Common myeloid progenitor, CD34-positive (primary cell): ENCODE measurements around the gene INTS2.

Source experiments
- CTCF ChIA-PET: fragments of 350-600 bp; sonication (Branson Sonifier 250); formaldehyde crosslinking; loops from one replicate; lab custom pipeline; 2021; ENCODE audit warnings: antibody characterized with exemption; lab: Charles Lee
- POLR2A ChIA-PET: fragments of 350-600 bp; sonication (Branson Sonifier 250); formaldehyde crosslinking; loops from one replicate; lab custom pipeline; 2021; ENCODE audit warnings: antibody characterized with exemption; lab: Charles Lee
- DNase-seq, 3 donors: peaks; one replicate each; pipeline versions ENCODE4 v3.0.0 to v3.0.0-alpha.2; 2013
- H3K27ac ChIP-seq, 2 experiments: 1 replicate in 1 of 2; 2 replicates in 1 of 2; pipeline ENCODE4 v1.7.0; 2013; ENCODE audit warnings: inconsistent platforms in 2 of 2, low read length in 2 of 2, mild to moderate bottlenecking in 2 of 2, low read depth in 1 of 2, moderate library complexity in 1 of 2; ENCODE audit not compliant: severe bottlenecking in 2 of 2, insufficient read depth in 1 of 2, poor library complexity in 1 of 2
- H3K27me3 ChIP-seq, 5 experiments: replicated peaks in 2 of 5; 1 replicate in 3 of 5; 2 replicates in 2 of 5; pipeline versions ENCODE4 v1.6.1 to v1.7.0; 2013; ENCODE audit warnings: low read length in 4 of 5, mild to moderate bottlenecking in 2 of 5, moderate library complexity in 2 of 5, inconsistent platforms in 1 of 5; ENCODE audit not compliant: insufficient read depth in 5 of 5, control insufficient read depth in 4 of 5
- H3K36me3 ChIP-seq, 4 experiments: 1 replicate in 2 of 4; 2 replicates in 2 of 4; pipeline versions ENCODE4 v1.6.1 to v1.7.0; 2013; ENCODE audit warnings: low read length in 3 of 4, control low read depth in 1 of 4, mild to moderate bottlenecking in 1 of 4; ENCODE audit not compliant: control insufficient read depth in 4 of 4, insufficient read depth in 4 of 4
- H3K4me1 ChIP-seq, 4 experiments: 1 replicate in 3 of 4; 2 replicates in 1 of 4; pipeline versions ENCODE4 v1.6.1 to v1.7.1; 2013; ENCODE audit warnings: low read length in 3 of 4, mild to moderate bottlenecking in 3 of 4, control low read depth in 1 of 4, inconsistent platforms in 1 of 4, moderate library complexity in 1 of 4; ENCODE audit not compliant: control insufficient read depth in 4 of 4, insufficient read depth in 4 of 4; ENCODE audit errors: control extremely low read depth in 1 of 4
- H3K4me3 ChIP-seq, 7 experiments: 1 replicate in 4 of 7; 2 replicates in 3 of 7; pipeline versions ENCODE4 v1.5.1 to v1.7.0; 2013; ENCODE audit warnings: mild to moderate bottlenecking in 7 of 7, low read length in 6 of 7, moderate library complexity in 6 of 7, inconsistent platforms in 2 of 7, low read depth in 2 of 7, control low read depth in 1 of 7; ENCODE audit not compliant: insufficient read depth in 4 of 7, control insufficient read depth in 1 of 7; ENCODE audit errors: extremely low read depth in 1 of 7
- H3K9me3 ChIP-seq, 5 experiments: 1 replicate in 4 of 5; 2 replicates in 1 of 5; pipeline versions ENCODE4 v1.6.1 to v1.7.1; 2013; ENCODE audit warnings: low read length in 4 of 5, mild to moderate bottlenecking in 2 of 5, inconsistent platforms in 1 of 5, low read depth in 1 of 5, moderate library complexity in 1 of 5; ENCODE audit not compliant: control insufficient read depth in 4 of 5, insufficient read depth in 2 of 5; ENCODE audit errors: control extremely low read depth in 1 of 5
- WGBS: methylation state at CpG from one replicate; pipeline ENCODE4 v1.1.5; 2013; ENCODE audit not compliant: insufficient coverage; 5-methylcytosine and 5-hydroxymethylcytosine counted together

INTS2 gene

GRCh38 chr17:61878984-61879612 lies 48.7 kb downstream of the INTS2 start:
- peaks cover 13 to 54% (median 32%) of the 10 kb centered on the region in 4 experiments for H3K36me3 ChIP-seq
- 100% methylated on average over 3 of the region's 3 CpGs for WGBS
- no peaks in the 10 kb centered on the region for H3K4me1 ChIP-seq
- H3K27ac ChIP-seq: no peak overlapping the region
- POLR2A ChIA-PET: no interaction called here
- no peak overlapping the region for H3K4me3 ChIP-seq
- no peaks in the 10 kb centered on the region for H3K9me3 ChIP-seq
- no peak for DNase-seq
- no peaks in the 10 kb centered on the region for H3K27me3 ChIP-seq
- CTCF ChIA-PET: no interaction called here

DNA sequence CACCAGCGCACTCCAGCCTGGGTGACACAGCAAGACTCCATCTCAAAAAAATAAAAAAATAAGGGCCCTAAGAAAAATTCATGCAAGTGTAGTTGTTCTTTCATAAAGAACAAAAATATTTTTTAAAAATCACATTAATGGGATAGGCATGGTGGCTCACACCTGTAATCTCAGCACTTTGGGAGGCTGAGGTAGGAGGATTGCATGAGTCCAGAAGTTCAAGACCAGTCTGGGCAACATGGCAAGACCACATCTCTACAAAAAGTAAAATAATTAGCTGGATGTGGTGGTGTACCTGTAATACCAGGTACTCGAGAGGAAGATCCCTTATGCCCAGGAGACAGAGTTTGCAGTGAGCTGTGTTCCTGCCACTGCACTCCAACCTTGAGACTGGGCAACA lies 49.3 kb downstream of the INTS2 start:
- Histone ChIP-seq H3K27ac (no peak overlapping the region), H3K4me1 (no peaks in the 10 kb centered on the region), H3K9me3 (no peaks in the 10 kb centered on the region), H3K36me3 (peaks cover 14 to 51% (median 32%) of the 10 kb centered on the region in 4 experiments), H3K4me3 (no peak overlapping the region), H3K27me3 (no peaks in the 10 kb centered on the region)
- no peak for DNase-seq
- WGBS: 100% methylated on average over 1 of the region's 2 CpGs
- ChIA-PET POLR2A (no interaction called here), CTCF (no interaction called here)

- CTCF ChIA-PET: no interaction called here
- H3K4me3 ChIP-seq: no peak overlapping the region
- no peaks in the 10 kb centered on the region for H3K9me3 ChIP-seq
- no peaks in the 10 kb centered on the region for H3K27me3 ChIP-seq
- H3K36me3 ChIP-seq: peaks cover 12 to 50% (median 31%) of the 10 kb centered on the region in 4 experiments
- H3K27ac ChIP-seq: no peak overlapping the region
- H3K4me1 ChIP-seq: no peaks in the 10 kb centered on the region
- WGBS: no CpG with 5 or more reads among the region's 2 CpGs
- DNase-seq: no peak
- POLR2A ChIA-PET: no interaction called here
These were observed 49.9 kb downstream of the INTS2 start for GRCh38 chr17:61877837-61878236.

GRCh38 chr17:61875804-61876203 lies 52.0 kb downstream of the INTS2 start:
- ChIA-PET CTCF (interaction anchor here (0.5 to 1.2 kb wide), 2 partner anchors 28 to 160 kb away, joined by 3 to 5 read pairs; no protein-coding TSS in a partner anchor), POLR2A (no interaction called here)
- Histone ChIP-seq H3K27ac (no peak overlapping the region), H3K4me3 (no peak overlapping the region), H3K27me3 (no peaks in the 10 kb centered on the region), H3K4me1 (no peaks in the 10 kb centered on the region), H3K9me3 (no peaks in the 10 kb centered on the region), H3K36me3 (peaks cover 14 to 53% (median 34%) of the 10 kb centered on the region in 4 experiments)
- no peak for DNase-seq
- WGBS: 100% methylated on average over 1 of the region's 3 CpGs

DNA sequence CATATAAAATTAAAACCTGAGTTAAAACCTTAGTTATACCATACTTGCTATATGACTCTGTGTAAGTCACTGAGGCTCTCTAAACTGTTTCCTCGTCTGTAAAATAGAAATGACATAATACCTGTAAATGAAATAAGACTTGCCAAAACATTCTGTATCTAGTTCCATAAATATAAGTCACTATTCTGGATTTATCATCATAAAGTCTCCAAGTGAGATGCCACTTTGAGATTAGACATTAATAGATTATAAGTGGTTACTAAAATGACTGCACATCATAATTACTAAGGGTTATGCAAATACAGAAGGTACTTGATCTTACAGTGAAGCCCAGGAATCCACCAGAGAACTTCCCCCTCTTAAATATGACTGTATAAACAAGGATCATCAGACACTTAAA lies 52.5 kb downstream of the INTS2 start:
- no peaks in the 10 kb centered on the region for H3K4me1 ChIP-seq
- DNase-seq: no peak
- ChIA-PET POLR2A (no interaction called here), CTCF (interaction anchor here (0.5 kb wide), 1 partner anchor 160 kb away, joined by 3 read pairs; no protein-coding TSS in a partner anchor)
- no peak overlapping the region for H3K27ac ChIP-seq
- no CpG with 5 or more reads among the region's 1 CpG for WGBS
- H3K9me3 ChIP-seq: no peaks in the 10 kb centered on the region
- peaks cover 16 to 53% (median 35%) of the 10 kb centered on the region in 4 experiments for H3K36me3 ChIP-seq
- no peak overlapping the region for H3K4me3 ChIP-seq
- H3K27me3 ChIP-seq: no peaks in the 10 kb centered on the region

DNA sequence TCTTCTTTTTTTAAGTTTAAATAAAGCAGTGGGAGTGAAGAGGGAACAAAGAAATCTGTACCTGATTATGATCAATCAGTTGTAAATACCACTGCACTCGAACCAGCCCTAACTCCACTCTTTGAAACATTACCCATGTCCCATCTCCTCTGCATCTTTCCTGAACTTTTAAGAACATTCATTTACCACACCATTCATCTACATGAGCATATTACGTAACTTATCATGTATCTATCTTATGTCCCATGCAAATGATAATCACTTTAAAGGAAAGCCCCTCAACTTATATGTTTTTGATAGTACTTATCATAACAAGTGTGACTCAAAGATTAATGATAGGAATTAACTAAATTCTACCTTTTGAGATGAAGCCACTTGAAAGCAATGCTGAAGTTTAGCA lies 53.7 kb downstream of the INTS2 start:
- peaks cover 18 to 56% (median 36%) of the 10 kb centered on the region in 4 experiments for H3K36me3 ChIP-seq
- no peaks in the 10 kb centered on the region for H3K27me3 ChIP-seq
- 86% methylated on average over 1 of the region's 2 CpGs for WGBS
- H3K9me3 ChIP-seq: no peaks in the 10 kb centered on the region
- no peak overlapping the region for H3K4me3 ChIP-seq
- POLR2A ChIA-PET: no interaction called here
- CTCF ChIA-PET: no interaction called here
- H3K27ac ChIP-seq: no peak overlapping the region
- DNase-seq: no peak
- H3K4me1 ChIP-seq: no peaks in the 10 kb centered on the region

- Histone ChIP-seq H3K36me3 (peaks cover 15 to 66% (median 38%) of the 10 kb centered on the region in 4 experiments), H3K4me1 (no peaks in the 10 kb centered on the region), H3K4me3 (no peak overlapping the region), H3K9me3 (no peaks in the 10 kb centered on the region), H3K27ac (no peak overlapping the region), H3K27me3 (no peaks in the 10 kb centered on the region)
- CTCF ChIA-PET: no interaction called here
- WGBS: 100% methylated on average over 2 of the region's 3 CpGs
- POLR2A ChIA-PET: no interaction called here
- DNase-seq: no peak
These were observed 55.7 kb downstream of the INTS2 start for GRCh38 chr17:61872099-61872498.
